ENCODE measurements around the gene LAMA2. TPM values are rescaled to one million over a fixed set of nuclear protein-coding genes. Genes with fewer than 3 reads are reported as not detected.

Gene LAMA2
- total RNA-seq, 1 experiment from 2014 or later: 0.02 TPM

- ChIA-PET POLR2A (no interaction called here), CTCF (no interaction called here)
- no peaks in the 10 kb centered on the region for H3K9me3 Mint-ChIP-seq (ENCODE audit: unreplicated experiment)
- Histone ChIP-seq H3K27me3 (replicated peaks; ENCODE audit: control insufficient read depth, insufficient read depth, low read length) (no peaks in the 10 kb centered on the region), H3K36me3 (ENCODE audit: control insufficient read depth, insufficient read depth, low read length) (no peaks in the 10 kb centered on the region), H3K4me1 (no peaks in the 10 kb centered on the region), H3K4me3 (ENCODE audit: low read depth, low read length) (no peak overlapping the region), H3K9me3 (no peaks in the 10 kb centered on the region)
- DNase-seq: no peak
- no peak overlapping the region for H3K4me3 Mint-ChIP-seq (ENCODE audit: unreplicated experiment)
- intact Hi-C loops (cut with micrococcal nuclease; ENCODE audit: unreplicated experiment): no loop called here
- no peak overlapping the region for H3K27ac Mint-ChIP-seq (ENCODE audit: unreplicated experiment)
- no TSS peak for BruUV-seq (replicated peaks)
- H3K36me3 Mint-ChIP-seq (ENCODE audit: insufficient read depth, unreplicated experiment): no peaks in the 10 kb centered on the region
- TF ChIP-seq CTCF (IDR thresholded peaks at IDR 0.05; ENCODE audit: insufficient read depth in 1 of 2, low read depth in 1 of 2, low read length in 1 of 2, severe bottlenecking in 1 of 2, unreplicated experiment in 1 of 2): no peak
- H3K4me1 Mint-ChIP-seq (ENCODE audit: low read depth, unreplicated experiment): no peaks in the 10 kb centered on the region
- H3K27me3 Mint-ChIP-seq (ENCODE audit: insufficient read depth, unreplicated experiment): peaks cover 3% of the 10 kb centered on the region
Observed at GRCh38 chr6:129240492-129240853, 357.5 kb downstream of the LAMA2 start.

DNA sequence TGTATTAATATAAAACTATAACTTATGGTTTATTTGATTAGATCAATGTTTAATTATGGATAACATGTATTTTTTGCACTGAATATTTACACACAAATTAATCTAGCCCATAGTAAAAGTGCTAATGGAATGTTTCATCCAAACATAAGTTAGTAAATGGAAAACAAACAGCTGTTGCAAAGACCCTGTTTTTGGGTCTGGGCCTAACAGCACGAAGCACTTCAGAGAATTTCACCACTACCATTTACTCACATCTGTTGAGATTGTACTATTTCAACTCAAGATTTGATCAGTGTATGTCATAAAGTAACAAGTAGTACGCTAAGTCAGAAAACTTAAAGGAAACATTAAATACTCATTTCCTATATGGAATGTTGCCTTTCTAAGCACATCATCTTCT, 359.6 kb downstream of the LAMA2 start:
- no peaks in the 10 kb centered on the region for H3K36me3 ChIP-seq (ENCODE audit: control insufficient read depth, insufficient read depth, low read length)
- CTCF ChIA-PET: no interaction called here

GRCh38 chr6:129243377-129243776, 360.4 kb downstream of the LAMA2 start:
- BruUV-seq (replicated peaks): no TSS peak

More for the DNA sequence above, 359.6 kb downstream of the LAMA2 start:
- peaks cover 6% of the 10 kb centered on the region for H3K27me3 Mint-ChIP-seq (ENCODE audit: insufficient read depth, unreplicated experiment)
- no peaks in the 10 kb centered on the region for H3K9me3 Mint-ChIP-seq (ENCODE audit: unreplicated experiment)
- Histone ChIP-seq H3K4me1 (no peaks in the 10 kb centered on the region), H3K27me3 (replicated peaks; ENCODE audit: control insufficient read depth, insufficient read depth, low read length) (no peaks in the 10 kb centered on the region), H3K4me3 (ENCODE audit: low read depth, low read length) (no peak overlapping the region), H3K9me3 (no peaks in the 10 kb centered on the region)
- H3K27ac Mint-ChIP-seq (ENCODE audit: unreplicated experiment): no peak overlapping the region
- intact Hi-C loops (cut with micrococcal nuclease; ENCODE audit: unreplicated experiment): no loop called here
- POLR2A ChIA-PET: no interaction called here
- H3K4me3 Mint-ChIP-seq (ENCODE audit: unreplicated experiment): no peak overlapping the region
- BruUV-seq (replicated peaks): no TSS peak
- H3K36me3 Mint-ChIP-seq (ENCODE audit: insufficient read depth, unreplicated experiment): no peaks in the 10 kb centered on the region
- TF ChIP-seq CTCF (IDR thresholded peaks at IDR 0.05; ENCODE audit: insufficient read depth in 1 of 2, low read depth in 1 of 2, low read length in 1 of 2, severe bottlenecking in 1 of 2, unreplicated experiment in 1 of 2): no peak
- no peaks in the 10 kb centered on the region for H3K4me1 Mint-ChIP-seq (ENCODE audit: low read depth, unreplicated experiment)
- no peak for DNase-seq

More at GRCh38 chr6:129243377-129243776, 360.4 kb downstream of the LAMA2 start:
- no peaks in the 10 kb centered on the region for H3K4me1 ChIP-seq
- TF ChIP-seq CTCF (IDR thresholded peaks at IDR 0.05; ENCODE audit: insufficient read depth in 1 of 2, low read depth in 1 of 2, low read length in 1 of 2, severe bottlenecking in 1 of 2, unreplicated experiment in 1 of 2): no peak
- Mint-ChIP-seq H3K36me3 (ENCODE audit: insufficient read depth, unreplicated experiment) (no peaks in the 10 kb centered on the region), H3K4me3 (ENCODE audit: unreplicated experiment) (no peak overlapping the region), H3K27me3 (ENCODE audit: insufficient read depth, unreplicated experiment) (peaks cover 6% of the 10 kb centered on the region), H3K9me3 (ENCODE audit: unreplicated experiment) (no peaks in the 10 kb centered on the region), H3K4me1 (ENCODE audit: low read depth, unreplicated experiment) (no peaks in the 10 kb centered on the region), H3K27ac (ENCODE audit: unreplicated experiment) (no peak overlapping the region)
- intact Hi-C loops (cut with micrococcal nuclease; ENCODE audit: unreplicated experiment): no loop called here
- H3K27me3 ChIP-seq (replicated peaks; ENCODE audit: control insufficient read depth, insufficient read depth, low read length): no peaks in the 10 kb centered on the region
- no peak for DNase-seq
- H3K4me3 ChIP-seq (ENCODE audit: low read depth, low read length): no peak overlapping the region
- H3K9me3 ChIP-seq: no peaks in the 10 kb centered on the region
- no peaks in the 10 kb centered on the region for H3K36me3 ChIP-seq (ENCODE audit: control insufficient read depth, insufficient read depth, low read length)
- CTCF ChIA-PET: no interaction called here
- POLR2A ChIA-PET: no interaction called here
